OCI-LY7 (cell line): ENCODE measurements around the gene FNDC3B. TPM values are rescaled to one million over a fixed set of nuclear protein-coding genes. Genes with fewer than 3 reads are reported as not detected.

Source experiments
- BruUV-seq: library from RNA; stranded (reverse); fragments of 400-500 nt; replicated peaks from 2 replicates; lab custom pipeline; 2021; lab: Mats Ljungman, UMichigan
- CTCF ChIA-PET: fragments of 300-600 bp; sonication (Branson Sonifier 250); formaldehyde crosslinking; loops from one replicate; lab custom pipeline; 2022; ENCODE audit warnings: antibody characterized with exemption; ENCODE audit not compliant: unreplicated experiment; lab: Charles Lee
- POLR2A ChIA-PET: fragments of 300-600 bp; sonication (Branson Sonifier 250); formaldehyde crosslinking; loops from one replicate; lab custom pipeline; 2022; ENCODE audit warnings: antibody characterized with exemption; lab: Charles Lee
- DNase-seq: peaks from one replicate; pipeline ENCODE4 v3.0.0-alpha.2; 2015; ENCODE audit warnings: low spot score
- H2AFZ ChIP-seq: fragments of 200-600 bp; sonication (generic), shearing (Covaris generic); 2 replicates; pipeline ENCODE4 v1.6.1; 2014; ENCODE audit warnings: mild to moderate bottlenecking, antibody characterized with exemption, low read length, moderate library complexity
- H3K27ac ChIP-seq: fragments of 200-600 bp; sonication (generic); 2 replicates; pipeline ENCODE4 v1.5.1; 2014; ENCODE audit warnings: mixed run types, low read depth, mild to moderate bottlenecking, moderate library complexity, low read length, inconsistent platforms; ENCODE audit not compliant: poor library complexity, severe bottlenecking
- H3K36me3 ChIP-seq: fragments of 200-600 bp; sonication (generic); 2 replicates; pipeline ENCODE4 v1.6.1; 2014; ENCODE audit warnings: mild to moderate bottlenecking, antibody characterized with exemption, low read length, moderate library complexity, mixed read lengths; ENCODE audit not compliant: insufficient read depth
- H3K4me1 ChIP-seq: fragments of 200-600 bp; sonication (generic); 2 replicates; pipeline ENCODE4 v1.5.1; 2014; ENCODE audit warnings: mild to moderate bottlenecking, low read length; ENCODE audit not compliant: insufficient read depth, poor library complexity, severe bottlenecking
- H3K4me2 ChIP-seq: fragments of 200-600 bp; sonication (generic); 2 replicates; pipeline ENCODE4 v1.6.1; 2014; ENCODE audit warnings: mild to moderate bottlenecking, low read length
- H3K4me3 ChIP-seq: fragments of 200-600 bp; sonication (generic); 2 replicates; pipeline ENCODE4 v1.5.1; 2014; ENCODE audit warnings: mild to moderate bottlenecking, low read depth, low read length; ENCODE audit not compliant: poor library complexity, severe bottlenecking
- H3K79me2 ChIP-seq: fragments of 200-600 bp; sonication (generic); 2 replicates; pipeline ENCODE4 v1.6.1; 2016; ENCODE audit warnings: low read depth, mild to moderate bottlenecking, low read length, moderate library complexity, mixed read lengths; ENCODE audit not compliant: insufficient read depth
- H3K9me2 ChIP-seq: fragments of 200-600 bp; sonication (generic); 2 replicates; pipeline ENCODE4 v1.6.1; 2016; ENCODE audit warnings: mild to moderate bottlenecking, low read length, mixed read lengths; ENCODE audit not compliant: insufficient read depth
- H3K9me3 ChIP-seq: fragments of 200-600 bp; sonication (generic); 2 replicates; pipeline ENCODE4 v1.6.1; 2014; ENCODE audit warnings: mild to moderate bottlenecking, mixed run types, low read length, mixed read lengths
- H4K20me1 ChIP-seq: fragments of 200-600 bp; sonication (generic); 2 replicates; pipeline ENCODE4 v1.6.1; 2014; ENCODE audit warnings: mild to moderate bottlenecking, antibody characterized with exemption, low read length, moderate library complexity, mixed read lengths; ENCODE audit not compliant: insufficient read depth
- EZH2phosphoT487 ChIP-seq: fragments of 200-600 bp; sonication (generic); IDR thresholded peaks from 2 replicates; pipeline ENCODE4 v1.6.1; 2018; ENCODE audit warnings: low read depth, borderline replicate concordance, mild to moderate bottlenecking, mixed run types, antibody characterized with exemption, low read length, moderate library complexity, mixed read lengths
- intact Hi-C: fragments of 100-400 bp; cut with micrococcal nuclease; formaldehyde crosslinking; loops from one replicate; pipeline ENCODE4 v1.10.0; 2022; ENCODE audit not compliant: unreplicated experiment
- total RNA-seq, 2 experiments: library from RNA; depleted of rRNA in 1 of 2; stranded (reverse); fragments of >200 nt in 1 of 2; shearing (Covaris generic) in 1 of 2; gene quantifications; 2 replicates each; pipeline ENCODE4 v1.2.3, GENCODE V29; 2014 to 2022
- TF ChIP-seq, protein P1 (sequence below): fragments of 200-600 bp; sonication (generic); conservative IDR thresholded peaks from 2 replicates; pipeline ENCODE4 v1.5.1; 2014; ENCODE audit warnings: mild to moderate bottlenecking, antibody characterized with exemption, low read length, moderate library complexity, mixed read lengths

Gene FNDC3B
- total RNA-seq, 2 experiments from 2014 or later, result 23.3 to 28.5 TPM

DNA sequence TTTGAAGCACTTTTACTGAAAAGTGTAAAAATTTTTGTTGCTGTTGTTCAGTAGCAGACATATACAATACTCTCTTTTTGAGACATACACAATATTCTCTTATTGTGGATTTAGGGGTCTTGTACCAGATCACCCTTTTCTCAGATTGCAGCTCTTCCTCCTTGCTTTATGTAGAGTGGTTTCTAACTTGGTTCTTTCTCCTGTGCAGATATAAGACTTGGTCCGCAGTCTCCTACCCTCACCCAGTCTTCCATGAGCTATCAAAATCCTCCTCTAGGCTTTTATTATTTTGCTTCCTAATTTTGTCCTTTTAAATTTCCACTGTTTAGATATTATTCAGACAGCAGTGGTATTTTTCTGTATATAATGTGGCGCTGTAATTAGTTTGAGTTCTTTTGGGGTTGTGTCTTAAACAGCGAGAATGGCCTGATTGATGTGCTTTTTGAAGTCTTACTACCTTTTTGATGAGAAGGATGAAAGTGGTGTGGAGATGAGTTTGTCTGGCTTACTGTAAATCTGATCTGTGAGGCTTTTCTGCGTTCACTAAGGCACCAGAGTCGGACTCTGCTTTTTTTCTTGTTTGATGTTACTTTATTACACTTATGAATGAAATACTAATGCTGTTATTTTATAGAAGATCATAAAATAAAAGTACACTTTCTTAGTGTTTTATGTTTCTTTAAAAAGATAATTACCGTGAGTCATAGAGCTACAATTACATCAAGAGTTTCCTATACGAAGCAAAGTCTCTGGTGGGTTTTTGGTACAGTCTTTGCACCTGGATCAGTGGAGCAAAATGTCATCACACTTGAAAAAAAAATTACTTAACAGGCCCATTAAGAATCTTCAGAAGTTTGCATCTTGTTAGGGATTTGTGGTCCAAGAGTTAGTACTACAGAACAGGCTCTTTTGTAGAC is 27.8 kb downstream of the FNDC3B start:
- Histone ChIP-seq H3K9me2 (no peaks in the 10 kb centered on the region), H3K9me3 (peaks cover 5% of the 10 kb centered on the region; the same call in 1 of the 2 replicates), H3K4me3 (no peak overlapping the region), H3K36me3 (peaks cover 15% of the 10 kb centered on the region), H3K79me2 (no peaks in the 10 kb centered on the region; the same call in 1 of the 2 replicates), H3K27ac (no peak overlapping the region), H4K20me1 (no peaks in the 10 kb centered on the region), H2AFZ (no peak overlapping the region), H3K4me1 (peaks cover 29% of the 10 kb centered on the region), H3K4me2 (no peak overlapping the region)
- BruUV-seq, result no TSS peak
- no peak for TF ChIP-seq EZH2phosphoT487
- TF ChIP-seq, protein P1, sequence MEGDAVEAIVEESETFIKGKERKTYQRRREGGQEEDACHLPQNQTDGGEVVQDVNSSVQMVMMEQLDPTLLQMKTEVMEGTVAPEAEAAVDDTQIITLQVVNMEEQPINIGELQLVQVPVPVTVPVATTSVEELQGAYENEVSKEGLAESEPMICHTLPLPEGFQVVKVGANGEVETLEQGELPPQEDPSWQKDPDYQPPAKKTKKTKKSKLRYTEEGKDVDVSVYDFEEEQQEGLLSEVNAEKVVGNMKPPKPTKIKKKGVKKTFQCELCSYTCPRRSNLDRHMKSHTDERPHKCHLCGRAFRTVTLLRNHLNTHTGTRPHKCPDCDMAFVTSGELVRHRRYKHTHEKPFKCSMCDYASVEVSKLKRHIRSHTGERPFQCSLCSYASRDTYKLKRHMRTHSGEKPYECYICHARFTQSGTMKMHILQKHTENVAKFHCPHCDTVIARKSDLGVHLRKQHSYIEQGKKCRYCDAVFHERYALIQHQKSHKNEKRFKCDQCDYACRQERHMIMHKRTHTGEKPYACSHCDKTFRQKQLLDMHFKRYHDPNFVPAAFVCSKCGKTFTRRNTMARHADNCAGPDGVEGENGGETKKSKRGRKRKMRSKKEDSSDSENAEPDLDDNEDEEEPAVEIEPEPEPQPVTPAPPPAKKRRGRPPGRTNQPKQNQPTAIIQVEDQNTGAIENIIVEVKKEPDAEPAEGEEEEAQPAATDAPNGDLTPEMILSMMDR, result no peak
- ChIA-PET POLR2A (interaction anchor here (0.6 to 1.0 kb wide), 4 partner anchors 11 to 267 kb away, joined by 3 to 5 read pairs (median 4); no protein-coding TSS in a partner anchor), CTCF (no interaction called here)
- no peak for DNase-seq
- intact Hi-C loops, result no loop called here

DNA sequence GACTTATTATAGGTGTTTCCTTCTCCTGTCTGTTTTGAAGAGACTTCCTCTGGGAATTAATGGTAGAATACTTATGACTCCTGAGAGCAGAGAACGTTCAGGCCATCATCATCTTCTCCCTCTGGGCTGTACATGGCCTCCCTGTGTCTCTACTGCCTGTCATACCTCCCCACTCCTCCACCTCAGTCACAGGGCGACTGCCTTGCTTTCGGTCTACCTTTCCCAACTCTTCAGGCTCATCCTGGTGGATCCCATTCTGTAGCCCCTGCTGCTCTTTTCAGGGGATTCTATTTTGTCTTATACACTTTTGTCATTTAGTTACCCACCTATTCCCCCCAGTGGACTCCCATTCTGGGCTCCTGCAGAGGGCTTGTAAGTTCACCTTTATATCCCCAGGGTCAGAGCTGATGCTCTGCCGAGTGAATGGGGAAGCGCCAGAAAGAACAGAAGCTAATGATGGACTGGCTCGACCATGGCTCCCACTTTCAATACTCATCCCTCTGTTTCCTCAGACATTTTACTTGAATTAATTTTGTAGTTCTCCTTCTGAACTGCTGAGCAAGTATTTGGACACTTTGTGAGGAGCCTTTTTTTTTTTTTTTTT is 28.6 kb downstream of the FNDC3B start:
- Histone ChIP-seq H4K20me1 (no peaks in the 10 kb centered on the region), H3K4me2 (no peak overlapping the region), H3K27ac (no peak overlapping the region)

More for the DNA sequence above, 28.6 kb downstream of the FNDC3B start:
- H3K9me3 ChIP-seq, result peaks cover 5% of the 10 kb centered on the region; the same call in 1 of the 2 replicates
- POLR2A ChIA-PET, result interaction anchor here (1.0 kb wide), 1 partner anchor 10 kb away, joined by 5 read pairs; no protein-coding TSS in a partner anchor
- BruUV-seq, result no TSS peak
- CTCF ChIA-PET, result no interaction called here
- H3K4me1 ChIP-seq, result peaks cover 21% of the 10 kb centered on the region
- intact Hi-C loops, result no loop called here
- H2AFZ ChIP-seq, result no peak overlapping the region
- no peak for TF ChIP-seq EZH2phosphoT487
- TF ChIP-seq, protein P1, result no peak
- DNase-seq, result no peak
- no peaks in the 10 kb centered on the region; the same call in 1 of the 2 replicates for H3K79me2 ChIP-seq
- H3K36me3 ChIP-seq, result peaks cover 15% of the 10 kb centered on the region
- no peak overlapping the region for H3K4me3 ChIP-seq
- no peaks in the 10 kb centered on the region for H3K9me2 ChIP-seq
